T-helper 1 cell treated with Interleukin-12 subunit alpha and Interleukin-12 subunit beta and Interleukin-4 antibody, amounts not matched to agents 30 ng/mL and 1 ng/mL, for 36 hours (primary cell): ENCODE results near the gene KMT2D. TPM values are rescaled to one million over a fixed set of nuclear protein-coding genes. Genes with fewer than 3 reads are reported as not detected.

Source experiments
- intact Hi-C: fragments of 100-400 bp; cut with micrococcal nuclease; formaldehyde crosslinking; loops from one replicate; pipeline ENCODE4 v1.15.1; 2024
- total RNA-seq: library from RNA; stranded (reverse); gene quantifications from 2 replicates; pipeline ENCODE4 v1.2.3, GENCODE V29; 2022

KMT2D gene
- total RNA-seq, 1 donor from 2014 or later, result 123 TPM

- intact Hi-C loops, result no loop called here
Observed at GRCh38 chr12:49020441-49020840, 40.2 kb downstream of the KMT2D start.

- intact Hi-C loops, result loop anchor here (1.0 to 5.0 kb wide), 4 partner anchors 246 to 723 kb away; partner anchors contain the start of genes CCNT1, MCRS1, TMBIM6 and TUBA1C
Observed at GRCh38 chr12:49019443-49020324, 40.9 kb downstream of the KMT2D start.

DNA sequence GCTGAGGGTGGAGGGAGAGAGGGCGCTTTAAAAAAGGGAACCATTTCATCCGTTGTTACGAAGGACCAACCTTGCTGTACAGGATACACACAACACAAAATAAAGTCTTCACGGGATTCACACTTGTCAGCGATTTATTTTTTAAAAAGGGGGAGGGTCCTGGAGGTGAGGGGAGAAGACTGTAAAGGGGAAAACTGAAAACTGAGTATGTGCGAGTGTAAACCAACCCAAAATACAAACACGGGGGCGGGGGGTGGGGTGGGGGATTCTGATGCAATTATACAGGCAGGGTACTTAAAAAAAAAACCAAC, 41.5 kb downstream of the KMT2D start:
- intact Hi-C loops, result loop anchor here (1.0 to 5.0 kb wide), 4 partner anchors 246 to 723 kb away; partner anchors contain the start of genes CCNT1, MCRS1, TMBIM6 and TUBA1C

DNA sequence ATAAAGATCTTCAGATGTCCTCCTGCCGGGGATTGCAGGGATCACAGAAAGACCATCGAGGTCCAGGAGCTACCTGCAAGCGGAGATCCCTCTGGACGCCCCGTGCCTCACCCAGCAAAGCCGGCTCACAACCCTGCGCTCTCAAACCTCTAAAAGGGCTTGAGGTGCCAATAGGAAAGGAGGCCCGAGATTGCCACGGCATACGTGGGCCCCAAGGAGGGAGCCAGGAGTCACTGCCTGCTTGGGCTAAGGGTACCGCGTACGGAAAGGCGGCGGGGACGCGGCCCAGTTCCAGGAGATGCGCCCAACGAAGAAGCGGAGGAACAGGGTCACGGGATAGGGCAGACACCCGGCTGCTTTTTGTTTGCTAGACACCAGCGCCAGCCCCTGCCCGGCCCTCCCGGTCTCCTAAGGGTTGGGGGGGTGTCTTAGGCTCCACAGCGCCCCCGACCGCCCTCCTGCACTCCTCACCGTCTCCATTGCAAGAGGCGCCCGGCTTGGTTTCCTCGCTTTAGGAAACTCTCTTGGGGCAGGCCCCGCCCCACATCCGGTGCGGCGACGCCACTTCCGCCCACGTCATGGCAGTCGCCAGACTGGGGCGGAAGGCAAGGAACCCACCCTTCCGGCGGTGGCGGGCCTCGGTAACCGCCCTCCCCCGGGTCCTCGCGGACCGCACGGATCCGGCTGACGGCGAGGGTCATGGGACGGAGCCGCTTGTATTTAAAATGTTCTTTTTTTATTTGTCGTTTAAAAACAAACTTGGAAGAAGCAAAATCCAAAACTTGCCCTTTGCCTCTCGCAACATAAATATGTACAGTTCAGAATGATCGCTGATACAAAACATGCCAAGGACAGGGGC, 42.1 kb downstream of the KMT2D start, which contains the start of gene PRKAG1:
Gene PRKAG1 (minus strand): TSS at position 516 of the 859 bp plus-strand sequence. CDS start 36 bp downstream, at position 480.
- intact Hi-C loops, result loop anchor here (1.0 to 5.0 kb wide), 14 partner anchors 22 to 724 kb away; partner anchors contain the start of genes ARF3, CCNT1, KMT2D and LMBR1L

DNA sequence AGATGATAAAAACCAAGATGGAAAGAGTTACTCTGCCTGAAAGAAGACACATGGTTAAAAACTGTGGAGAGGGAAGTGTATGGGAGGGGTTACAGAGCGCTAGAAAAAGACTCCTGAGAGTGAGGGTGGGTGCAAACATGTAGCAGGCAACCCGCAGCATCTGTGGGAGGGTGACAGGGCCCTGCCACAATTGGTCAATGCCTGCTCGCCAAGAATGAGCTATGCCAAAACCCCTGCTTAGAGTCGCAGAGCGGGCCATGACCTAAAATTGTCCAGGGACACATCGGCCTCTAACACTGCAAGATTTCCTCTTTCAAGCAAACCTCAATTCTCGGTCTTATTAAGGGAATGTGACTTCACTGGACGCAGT, 42.7 kb downstream of the KMT2D start:
- intact Hi-C loops, result loop anchor here (1.0 to 5.0 kb wide), 13 partner anchors 22 to 724 kb away; partner anchors contain the start of genes ARF3, CCNT1, KMT2D and LMBR1L

- intact Hi-C loops, result loop anchor here (5.0 kb wide), 2 partner anchors 552 to 727 kb away; partner anchors contain the start of genes MCRS1 and TMBIM6
Observed at GRCh38 chr12:49015196-49015595, 45.4 kb downstream of the KMT2D start.

DNA sequence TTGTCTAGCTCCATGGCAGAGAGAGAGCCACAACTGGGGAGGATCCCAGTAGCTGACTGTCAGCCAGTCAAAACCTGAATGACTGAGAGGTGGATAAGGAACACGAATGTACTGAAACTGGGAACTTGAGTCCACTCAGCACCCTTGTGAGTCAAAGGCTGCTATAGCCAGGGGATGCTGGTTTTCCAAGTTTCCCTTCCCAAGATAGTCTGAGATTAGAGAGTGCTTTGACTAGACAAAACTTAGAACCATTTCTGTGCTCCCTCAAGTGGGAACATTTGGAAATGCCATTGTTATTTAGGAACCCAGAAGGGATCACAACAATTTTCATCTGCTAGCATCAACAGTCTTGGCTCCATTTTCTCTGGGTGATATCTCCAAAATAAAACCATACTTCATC, 46.0 kb downstream of the KMT2D start:
- intact Hi-C loops, result no loop called here

DNA sequence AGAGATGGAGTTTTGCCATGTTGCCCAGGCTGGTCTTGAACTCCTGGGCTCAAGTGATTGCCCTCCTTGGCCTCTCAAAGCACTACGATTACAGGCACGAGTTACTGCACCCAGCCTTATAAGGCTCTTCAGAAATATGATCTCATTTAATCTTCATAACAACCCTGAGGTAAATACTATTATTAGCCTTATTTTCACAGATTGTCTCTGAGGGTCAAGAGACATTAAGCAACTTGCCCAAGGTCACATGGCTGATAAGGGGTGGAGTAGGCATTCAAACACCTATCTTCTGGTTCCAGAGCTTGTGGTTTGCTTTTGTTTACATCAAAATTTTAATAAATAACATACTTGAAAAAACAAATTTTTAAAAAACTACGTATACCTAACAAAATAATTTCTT, 47.2 kb downstream of the KMT2D start:
- intact Hi-C loops, result no loop called here

- intact Hi-C loops, result no loop called here
Observed at GRCh38 chr12:49012739-49013138, 47.9 kb downstream of the KMT2D start.

Other genes with a start within 250 kb of the KMT2D start
- gene CACNB3, start 242.3 kb downstream of the KMT2D start, total RNA-seq, result 16.5 and 17.1 TPM in 2 replicates
- 125 and 126 TPM in 2 replicates for gene DDX23, start 208.6 kb downstream of the KMT2D start, total RNA-seq
- gene RND1, start 194.9 kb downstream of the KMT2D start, total RNA-seq, result 4.0 and 5.6 TPM in 2 replicates
- gene FKBP11, start 135.3 kb downstream of the KMT2D start, total RNA-seq, result 74.2 and 83.6 TPM in 2 replicates
- 150 and 164 TPM in 2 replicates for gene ARF3, start 103.3 kb downstream of the KMT2D start, total RNA-seq
- 1.3 and 1.6 TPM in 2 replicates for gene WNT10B, start 89.1 kb downstream of the KMT2D start, total RNA-seq
- 0.22 TPM in 1 of 2 replicates, not detected in the other for gene WNT1, start 82.5 kb downstream of the KMT2D start, total RNA-seq
- 0.07 and 0.29 TPM in 2 replicates for gene DDN, start 61.4 kb downstream of the KMT2D start, total RNA-seq
- 73.7 and 74.8 TPM in 2 replicates for gene PRKAG1, start 42.0 kb downstream of the KMT2D start, total RNA-seq
- gene RHEBL1, start 9.2 kb upstream of the KMT2D start, total RNA-seq, result 10.4 and 11.1 TPM in 2 replicates
- 0.07 TPM in 1 of 2 replicates, not detected in the other for gene DHH, start 34.0 kb upstream of the KMT2D start, total RNA-seq
- 61.9 and 64.4 TPM in 2 replicates for gene LMBR1L, start 50.1 kb upstream of the KMT2D start, total RNA-seq
- 1,474 and 1,482 TPM in 2 replicates for gene TUBA1B, start 70.6 kb upstream of the KMT2D start, total RNA-seq
- gene TUBA1A, start 128.3 kb upstream of the KMT2D start, total RNA-seq, result 57.8 and 58.6 TPM in 2 replicates
- 204 and 205 TPM in 2 replicates for gene TUBA1C, start 204.3 kb upstream of the KMT2D start, total RNA-seq
- gene PRPH, start 234.4 kb upstream of the KMT2D start, total RNA-seq, result not detected in 2 replicates